ENCODE results near the gene KY. TPM values are rescaled to one million over a fixed set of nuclear protein-coding genes. Genes with fewer than 3 reads are reported as not detected.

Gene KY
- total and polyA plus RNA-seq, 2 donors (not counting 1 experiment from before 2014, with no cell fraction given): not detected

- DNase-seq (no peak), ATAC-seq (ENCODE audit: low read depth) (no peak)
- intact Hi-C loops (cut with micrococcal nuclease): no loop called here
- no peaks in the 10 kb centered on the region for H3K9me3 Mint-ChIP-seq (ENCODE audit: insufficient read depth)
- no peak overlapping the region for H3K4me2 ChIP-seq (replicated peaks; ENCODE audit: low read depth, low read length, poor library complexity, severe bottlenecking)
- TF ChIP-seq CTCF (IDR thresholded peaks at IDR 0.05) (no peak), EZH2 (IDR thresholded peaks at IDR 0.05; ENCODE audit: borderline replicate concordance, insufficient read depth, low read depth, low read length, poor library complexity, severe bottlenecking) (no peak)
- POLR2A ChIA-PET: no interaction called here
- H3K79me2 ChIP-seq (ENCODE audit: control insufficient read depth, insufficient read depth, low read length): no peaks in the 10 kb centered on the region
- 74% methylated on average over 8 of the region's 8 CpGs for whole genome bisulfite sequencing (ENCODE audit: insufficient coverage)
- no peak overlapping the region for H3K27ac ChIP-seq (ENCODE audit: low read length in 2 of 2)
- no peaks in the 10 kb centered on the region for H3K36me3 ChIP-seq (replicated peaks in 1 of 2; ENCODE audit: control extremely low read depth in 1 of 2, control insufficient read depth in 1 of 2, extremely low read depth in 1 of 2, insufficient read depth in 2 of 2, low read length in 1 of 2)
- H3K27me3 Mint-ChIP-seq: peaks cover 4% of the 10 kb centered on the region
- no peak overlapping the region for H3K4me3 Mint-ChIP-seq
- no peaks in the 10 kb centered on the region for H3K27me3 ChIP-seq (replicated peaks in 1 of 4; ENCODE audit: control extremely low read depth in 1 of 4, control insufficient read depth in 3 of 4, insufficient read depth in 4 of 4, low read length in 3 of 4)
- H3K9me3 ChIP-seq (ENCODE audit: control extremely low read depth in 1 of 3, control insufficient read depth in 2 of 3, insufficient read depth in 1 of 3, low read length in 2 of 3): peaks cover 0 to 9% (median 9%) of the 10 kb centered on the region in 3 donors
- CTCF ChIA-PET: no interaction called here
- H4K20me1 ChIP-seq (ENCODE audit: control insufficient read depth, insufficient read depth, low read length, poor library complexity, severe bottlenecking): no peaks in the 10 kb centered on the region
- no peak overlapping the region for H3K9ac ChIP-seq (ENCODE audit: low read length)
- no peak overlapping the region for H3K4me3 ChIP-seq (ENCODE audit: control extremely low read depth in 1 of 5, extremely low read depth in 1 of 5, insufficient read depth in 1 of 5, low read depth in 2 of 5, low read length in 4 of 5)
- no peak overlapping the region for H2AFZ ChIP-seq (ENCODE audit: insufficient read depth, low read depth, low read length, poor library complexity, severe bottlenecking)
- no peaks in the 10 kb centered on the region for H3K4me1 ChIP-seq (ENCODE audit: control insufficient read depth in 2 of 2, insufficient read depth in 2 of 2, low read length in 2 of 2)
- no peaks in the 10 kb centered on the region for H3K4me1 Mint-ChIP-seq
- no peak overlapping the region for H3K27ac Mint-ChIP-seq
These were observed 25.4 kb downstream of the KY start for GRCh38 chr3:134625462-134625861.

GRCh38 chr3:134624537-134625287 is 26.1 kb downstream of the KY start:
- WGBS (ENCODE audit: insufficient coverage): 91% methylated on average over 4 of the region's 5 CpGs
- no peak overlapping the region for H3K27ac ChIP-seq (ENCODE audit: low read length in 2 of 2)
- H3K4me3 ChIP-seq (ENCODE audit: control extremely low read depth in 1 of 5, extremely low read depth in 1 of 5, insufficient read depth in 1 of 5, low read depth in 2 of 5, low read length in 4 of 5): no peak overlapping the region
- H3K9ac ChIP-seq (ENCODE audit: low read length): no peak overlapping the region
- H3K27me3 Mint-ChIP-seq: peaks cover 4% of the 10 kb centered on the region
- no peak overlapping the region for H3K4me3 Mint-ChIP-seq
- no peaks in the 10 kb centered on the region for H4K20me1 ChIP-seq (ENCODE audit: control insufficient read depth, insufficient read depth, low read length, poor library complexity, severe bottlenecking)
- no peaks in the 10 kb centered on the region for H3K27me3 ChIP-seq (replicated peaks in 1 of 4; ENCODE audit: control extremely low read depth in 1 of 4, control insufficient read depth in 3 of 4, insufficient read depth in 4 of 4, low read length in 3 of 4)
- H3K27ac Mint-ChIP-seq: no peak overlapping the region
- no peaks in the 10 kb centered on the region for H3K9me3 Mint-ChIP-seq (ENCODE audit: insufficient read depth)
- no peak overlapping the region for H3K4me2 ChIP-seq (replicated peaks; ENCODE audit: low read depth, low read length, poor library complexity, severe bottlenecking)
- ATAC-seq (ENCODE audit: low read depth) (no peak), DNase-seq (no peak)
- no peaks in the 10 kb centered on the region for H3K4me1 Mint-ChIP-seq
- no peaks in the 10 kb centered on the region for H3K4me1 ChIP-seq (ENCODE audit: control insufficient read depth in 2 of 2, insufficient read depth in 2 of 2, low read length in 2 of 2)
- ChIA-PET CTCF (no interaction called here), POLR2A (no interaction called here)
- H3K79me2 ChIP-seq (ENCODE audit: control insufficient read depth, insufficient read depth, low read length): no peaks in the 10 kb centered on the region
- H3K36me3 ChIP-seq (replicated peaks in 1 of 2; ENCODE audit: control extremely low read depth in 1 of 2, control insufficient read depth in 1 of 2, extremely low read depth in 1 of 2, insufficient read depth in 2 of 2, low read length in 1 of 2): no peaks in the 10 kb centered on the region
- peaks cover 0 to 7% (median 2%) of the 10 kb centered on the region in 3 donors for H3K9me3 ChIP-seq (ENCODE audit: control extremely low read depth in 1 of 3, control insufficient read depth in 2 of 3, insufficient read depth in 1 of 3, low read length in 2 of 3)
- TF ChIP-seq EZH2 (IDR thresholded peaks at IDR 0.05; ENCODE audit: borderline replicate concordance, insufficient read depth, low read depth, low read length, poor library complexity, severe bottlenecking) (no peak), CTCF (IDR thresholded peaks at IDR 0.05) (no peak)
- no peak overlapping the region for H2AFZ ChIP-seq (ENCODE audit: insufficient read depth, low read depth, low read length, poor library complexity, severe bottlenecking)
- intact Hi-C loops (cut with micrococcal nuclease): no loop called here

Measured in B cell (primary cell).